ENCODE measurements around the gene USH2A.

GRCh38 chr1:215605011-215605621, 818.1 kb downstream of the USH2A start:
- TF ChIP-seq CTCF (IDR thresholded peaks at IDR 0.05) (no peak), POLR2A (IDR thresholded peaks at IDR 0.05) (no peak), EP300 (IDR thresholded peaks at IDR 0.05) (no peak)

Data from gastroesophageal sphincter (tissue), 3 donors.